T-cell (primary cell): Measurements from ENCODE around the gene DAPK3. TPM values are rescaled to one million over a fixed set of nuclear protein-coding genes. Genes with fewer than 3 reads are reported as not detected.
A peak's percentile ranks its signal among the peaks of the same experiment; 100 is the strongest.

Experiments used
- ATAC-seq, 4 experiments: fragments of 200-7000 bp in 3 of 4; fragments of 150-1000 bp in 1 of 4; cut with Tn5 transposase; replicated peaks in 1 of 4; 1 replicate in 3 of 4; 2 replicates in 1 of 4; pipeline ENCODE4 v1.10.0; 2021; ENCODE audit warnings: moderate library complexity in 3 of 4, mild to moderate bottlenecking in 2 of 4, moderate number of reproducible peaks in 1 of 4
- CTCF ChIA-PET, 2 donors: fragments of 300-600 bp; sonication (Branson Sonifier 250); formaldehyde crosslinking; loops; one replicate each; lab custom pipeline; 2022; ENCODE audit warnings: antibody characterized with exemption in 2 of 2; lab: Charles Lee
- POLR2A ChIA-PET, 2 donors: fragments of 300-600 bp; sonication (Branson Sonifier 250); formaldehyde crosslinking; loops; one replicate each; lab custom pipeline; 2022; ENCODE audit warnings: antibody characterized with exemption in 2 of 2; lab: Charles Lee
- DNase-seq, 35 experiments: peaks; one replicate each; pipeline versions ENCODE4 v3.0.0 to v3.0.0-alpha.2; 2013 to 2023
- H3K27ac ChIP-seq: one replicate; pipeline ENCODE4 v1.5.1; 2013; ENCODE audit warnings: low read length
- H3K27me3 ChIP-seq, 2 experiments: replicated peaks in 1 of 2; 1 replicate in 1 of 2; 2 replicates in 1 of 2; pipeline versions ENCODE4 v1.6.1 to v1.7.0; 2013; ENCODE audit warnings: low read length in 1 of 2, mixed read lengths in 1 of 2; ENCODE audit not compliant: control insufficient read depth in 2 of 2, insufficient read depth in 2 of 2; ENCODE audit errors: extremely low read depth in 1 of 2
- H3K36me3 ChIP-seq, 2 donors: 1 replicate in 1 of 2; 2 replicates in 1 of 2; pipeline versions ENCODE4 v1.6.1 to v1.7.0; 2013; ENCODE audit warnings: low read length in 1 of 2; ENCODE audit not compliant: control insufficient read depth in 2 of 2, insufficient read depth in 1 of 2; ENCODE audit errors: extremely low read depth in 1 of 2
- H3K4me1 ChIP-seq, 2 experiments: 1 replicate in 1 of 2; 2 replicates in 1 of 2; pipeline versions ENCODE4 v1.6.1 to v1.7.0; 2013; ENCODE audit warnings: low read length in 2 of 2, mixed read lengths in 1 of 2; ENCODE audit not compliant: insufficient read depth in 2 of 2, control insufficient read depth in 1 of 2; ENCODE audit errors: extremely low read depth in 1 of 2
- H3K4me3 ChIP-seq, 2 donors: 1 replicate in 1 of 2; 2 replicates in 1 of 2; pipeline versions ENCODE4 v1.5.1 to v1.7.0; 2013; ENCODE audit warnings: mild to moderate bottlenecking in 2 of 2, low read length in 1 of 2, moderate library complexity in 1 of 2; ENCODE audit not compliant: control insufficient read depth in 1 of 2; ENCODE audit errors: extremely low read depth in 1 of 2
- H3K9me3 ChIP-seq: 2 replicates; pipeline ENCODE4 v1.7.0; 2013
- H3K27ac Mint-ChIP-seq, 2 donors: one replicate each; pipeline ENCODE4 v1.8.0; 2020 to 2021; ENCODE audit warnings: mild to moderate bottlenecking in 2 of 2, mixed read lengths in 2 of 2
- H3K27me3 Mint-ChIP-seq, 2 donors: one replicate each; pipeline ENCODE4 v1.8.0; 2021 to 2022; ENCODE audit warnings: mixed read lengths in 2 of 2
- H3K36me3 Mint-ChIP-seq: one replicate; pipeline ENCODE4 v1.8.0; 2021; ENCODE audit warnings: mixed read lengths
- H3K4me1 Mint-ChIP-seq, 3 donors: one replicate each; pipeline ENCODE4 v1.8.0; 2020 to 2022; ENCODE audit warnings: mixed read lengths in 3 of 3, mild to moderate bottlenecking in 1 of 3
- H3K4me3 Mint-ChIP-seq, 3 donors: one replicate each; pipeline ENCODE4 v1.8.0; 2020 to 2022; ENCODE audit warnings: mild to moderate bottlenecking in 3 of 3, mixed read lengths in 3 of 3, moderate library complexity in 3 of 3
- H3K9me3 Mint-ChIP-seq, 3 donors: one replicate each; pipeline ENCODE4 v1.8.0; 2020 to 2022; ENCODE audit warnings: mixed read lengths in 3 of 3
- WGBS: methylation state at CpG from one replicate; pipeline ENCODE4 v1.1.5; 2013; ENCODE audit warnings: missing lambda C conversion rate; ENCODE audit not compliant: insufficient coverage; 5-methylcytosine and 5-hydroxymethylcytosine counted together
- total RNA-seq, 35 experiments: library from RNA in 6 of 35; stranded (reverse) in 6 of 35; fragments of 120-200 nt in 1 of 35; gene quantifications; one replicate each; pipeline versions ENCODE4 v1.2.1 to v1.2.4 and lab custom pipeline; 2013 to 2026

The DAPK3 gene
- total RNA-seq (10 to 100 TPM; 30.3 to 51.2 (median 44.9) TPM), total RNA-seq (lab: John Stamatoyannopoulos, UW) (11.9 to 49.6 (median 25.4) reads per million in 29 experiments)
- total RNA-seq (2013): 23.0 TPM

DNA sequence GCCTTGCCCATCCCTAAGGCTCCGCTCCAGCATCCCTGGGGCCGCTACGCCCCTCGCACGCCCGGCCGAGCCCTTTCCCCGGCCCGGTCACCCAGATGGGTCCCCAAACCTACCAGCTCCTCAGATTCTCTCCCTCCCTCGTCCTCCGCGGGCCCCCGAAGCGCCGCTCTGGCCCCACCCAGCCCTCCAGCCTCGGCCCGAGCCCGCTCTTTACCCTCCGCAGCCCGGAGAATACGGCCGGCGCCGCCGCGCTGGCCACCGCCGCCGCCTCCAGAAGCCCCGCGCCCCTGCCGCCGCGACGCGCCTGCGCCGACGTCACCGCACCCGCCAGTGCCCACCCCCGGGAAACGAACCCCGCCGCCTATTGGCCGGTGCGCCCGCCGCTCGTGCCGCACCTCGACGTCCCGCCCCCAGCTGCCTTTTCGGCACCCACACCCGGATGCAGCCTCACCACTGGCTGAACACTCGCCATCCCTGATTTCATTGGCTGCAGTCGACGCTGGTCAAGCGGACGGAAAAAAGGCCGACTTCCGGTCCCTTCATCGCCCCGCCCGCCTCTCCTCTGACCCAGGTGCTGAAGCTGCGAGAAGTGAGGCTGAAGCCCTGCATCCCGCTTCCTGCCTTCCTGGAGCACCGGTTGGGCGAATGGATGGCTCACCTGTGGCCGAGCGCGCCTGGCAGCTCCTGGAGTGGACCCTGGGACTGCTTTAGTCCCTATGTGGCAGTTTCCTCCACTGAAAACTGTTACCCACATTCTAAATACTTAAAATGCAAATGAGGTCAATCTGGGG, at the start of gene DAPK3:
DAPK3 (minus strand) TSS at position 292 of the 791 bp plus-strand sequence. CDS start 1,364 bp downstream, outside the sequence.
- no peaks in the 10 kb centered on the region for H3K27me3 ChIP-seq
- ATAC-seq (peak; percentile 87 to 97 (median 94)), DNase-seq (peak; percentile 71 to 92 (median 84))
- Mint-ChIP-seq H3K4me1 (peaks cover 19 to 34% (median 28%) of the 10 kb centered on the region in 3 donors), H3K9me3 (no peaks in the 10 kb centered on the region), H3K27me3 (no peaks in the 10 kb centered on the region), H3K36me3 (peaks cover 6% of the 10 kb centered on the region), H3K4me3 (peak within 1 kb of the TSS; percentile 82 to 88 (median 87)), H3K27ac (peak within 1 kb of the TSS; percentile 78 to 84)
- WGBS: under 1% methylated on average over 70 of the region's 73 CpGs
- H3K9me3 ChIP-seq: no peaks in the 10 kb centered on the region
- peak within 1 kb of the TSS; percentile 75 to 95 for H3K4me3 ChIP-seq
- ChIA-PET CTCF (interaction anchor here in 1 of 2 donors (0.8 to 1.1 kb wide), 3 partner anchors 14 to 19 kb away, joined by 3 to 7 read pairs (median 3); partner anchors contain the start of gene EEF2), POLR2A (interaction anchor here (0.6 to 1.5 kb wide), 2 partner anchors 14 to 17 kb away, joined by 4 to 5 read pairs; partner anchors contain the start of gene EEF2 (in 1 of the 2))
- peak within 1 kb of the TSS; percentile 75 for H3K27ac ChIP-seq
- H3K4me1 ChIP-seq: peaks cover 4 to 33% of the 10 kb centered on the region in 2 experiments
- peaks cover 0 to 35% of the 10 kb centered on the region in 2 donors for H3K36me3 ChIP-seq

DNA sequence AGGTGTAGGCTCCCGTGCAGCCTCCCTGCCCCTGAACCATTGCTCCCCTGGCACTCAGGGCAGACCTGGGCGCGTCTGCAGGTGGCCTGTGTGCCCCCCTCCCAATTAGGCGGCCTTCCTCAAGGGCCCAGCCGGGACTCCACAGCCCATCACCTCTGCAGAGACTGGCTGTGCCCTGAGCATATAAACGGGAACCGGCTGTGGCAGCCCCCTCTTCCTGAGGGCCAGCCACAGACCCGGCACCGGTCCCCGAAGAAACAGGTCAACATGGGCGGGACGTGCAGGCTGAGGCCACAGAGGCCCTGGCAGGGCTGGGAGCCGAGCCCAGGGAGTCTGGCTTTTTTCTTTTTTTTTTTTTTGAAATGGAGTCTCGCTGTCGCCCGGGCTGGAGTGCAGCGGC, 48.7 kb upstream of the DAPK3 start:
- DNase-seq (no peak), ATAC-seq (no peak)
- H3K9me3 Mint-ChIP-seq: no peaks in the 10 kb centered on the region
- no peak overlapping the region for H3K27ac Mint-ChIP-seq
- ChIA-PET POLR2A (interaction anchor here in 1 of 2 donors (0.7 kb wide), 1 partner anchor 44 kb away, joined by 5 read pairs; no protein-coding TSS in a partner anchor), CTCF (no interaction called here)
- H3K27me3 Mint-ChIP-seq: no peaks in the 10 kb centered on the region
- Histone ChIP-seq H3K9me3 (no peaks in the 10 kb centered on the region), H3K4me1 (peaks cover 0 to 16% of the 10 kb centered on the region in 2 experiments), H3K36me3 (peaks cover 13 to 24% of the 10 kb centered on the region in 2 donors), H3K27ac (no peak overlapping the region), H3K27me3 (no peaks in the 10 kb centered on the region), H3K4me3 (no peak overlapping the region)
- H3K36me3 Mint-ChIP-seq: peaks cover 20% of the 10 kb centered on the region
- H3K4me3 Mint-ChIP-seq: no peak overlapping the region
- H3K4me1 Mint-ChIP-seq: peaks cover 6 to 11% (median 9%) of the 10 kb centered on the region in 3 donors
- 82% methylated on average over 7 of the region's 17 CpGs for WGBS

DNA sequence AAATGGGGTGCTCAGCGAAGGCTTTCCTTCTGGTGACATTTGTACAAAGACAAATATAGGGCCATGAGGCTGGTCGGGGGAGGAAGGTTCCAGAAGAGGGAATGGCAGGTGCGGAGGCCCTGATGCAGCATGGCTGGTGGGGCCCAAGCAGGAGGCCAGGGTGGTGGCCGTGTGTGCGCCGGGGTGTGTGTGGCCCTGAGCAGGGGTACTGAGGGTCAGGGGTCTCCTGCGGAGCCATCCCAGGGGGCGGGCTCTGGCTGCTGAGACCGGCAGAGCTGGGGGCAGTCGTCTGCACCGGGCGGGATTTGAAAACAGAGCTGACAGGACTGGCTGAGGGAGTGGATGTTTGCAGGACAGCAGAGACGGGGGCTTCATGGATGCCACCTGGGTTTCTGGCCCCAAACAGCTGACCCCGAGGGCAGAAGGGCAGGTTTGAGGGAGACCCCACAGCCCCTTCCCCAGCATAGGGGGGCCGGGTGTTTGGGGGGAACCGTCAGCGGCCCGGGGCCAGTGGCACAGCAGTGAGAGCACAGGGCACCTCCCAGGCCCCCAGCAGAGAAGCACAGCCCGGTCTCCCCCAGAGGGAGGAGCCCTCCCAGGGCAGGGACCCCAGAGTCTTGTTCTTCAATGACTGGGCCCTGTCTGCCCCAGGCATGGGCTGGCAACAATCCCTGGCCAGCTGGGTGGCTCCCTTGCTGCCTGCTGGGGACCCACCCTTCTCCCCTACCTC, 48.0 kb upstream of the DAPK3 start:
- H3K9me3 ChIP-seq: no peaks in the 10 kb centered on the region
- DNase-seq (no peak), ATAC-seq (no peak)
- Mint-ChIP-seq H3K4me3 (no peak overlapping the region), H3K27me3 (no peaks in the 10 kb centered on the region), H3K27ac (no peak overlapping the region), H3K36me3 (peaks cover 16% of the 10 kb centered on the region), H3K9me3 (no peaks in the 10 kb centered on the region), H3K4me1 (peaks cover 6 to 14% (median 14%) of the 10 kb centered on the region in 3 donors)
- peaks cover 0 to 22% of the 10 kb centered on the region in 2 experiments for H3K4me1 ChIP-seq
- H3K4me3 ChIP-seq: no peak overlapping the region
- 93% methylated on average over 7 of the region's 19 CpGs for WGBS
- ChIA-PET POLR2A (no interaction called here), CTCF (no interaction called here)
- H3K27ac ChIP-seq: no peak overlapping the region
- H3K27me3 ChIP-seq: no peaks in the 10 kb centered on the region
- H3K36me3 ChIP-seq: peaks cover 16 to 24% of the 10 kb centered on the region in 2 donors

DNA sequence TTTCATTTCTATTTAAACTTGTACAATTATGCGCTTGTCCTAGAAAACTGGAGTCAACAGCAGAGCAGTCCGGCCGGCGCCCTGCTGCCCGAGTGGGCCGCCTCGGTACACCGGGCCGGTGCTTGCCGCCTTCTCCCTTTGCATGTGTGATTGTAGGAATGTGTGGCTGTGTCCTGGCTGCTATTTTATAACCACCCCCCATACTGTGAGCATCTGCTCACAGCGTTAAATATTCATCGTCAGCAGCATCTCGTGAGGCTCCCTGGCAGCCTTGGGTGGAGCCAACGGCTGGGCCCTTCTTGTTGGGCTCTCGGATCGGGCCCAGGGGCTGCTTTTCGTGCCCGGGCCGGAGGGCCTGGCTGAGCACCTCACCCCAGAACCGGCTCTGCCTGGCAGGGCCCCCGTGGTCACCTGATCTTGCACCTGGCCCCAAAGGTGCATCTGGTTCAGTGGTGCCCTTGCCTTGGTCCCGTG, 47.3 kb upstream of the DAPK3 start:
- Histone ChIP-seq H3K9me3 (no peaks in the 10 kb centered on the region), H3K27ac (no peak overlapping the region), H3K4me3 (no peak overlapping the region), H3K27me3 (no peaks in the 10 kb centered on the region), H3K4me1 (peaks cover 0 to 30% of the 10 kb centered on the region in 2 experiments), H3K36me3 (peaks cover 17 to 30% of the 10 kb centered on the region in 2 donors)
- 98% methylated on average over 10 of the region's 22 CpGs for WGBS
- H3K27me3 Mint-ChIP-seq: no peaks in the 10 kb centered on the region
- peaks cover 17% of the 10 kb centered on the region for H3K36me3 Mint-ChIP-seq
- no peaks in the 10 kb centered on the region for H3K9me3 Mint-ChIP-seq
- no peak overlapping the region for H3K4me3 Mint-ChIP-seq
- no peak overlapping the region for H3K27ac Mint-ChIP-seq
- ChIA-PET CTCF (no interaction called here), POLR2A (no interaction called here)
- no peak for DNase-seq
- peaks cover 6 to 15% (median 14%) of the 10 kb centered on the region in 3 donors for H3K4me1 Mint-ChIP-seq
- ATAC-seq: no peak

DNA sequence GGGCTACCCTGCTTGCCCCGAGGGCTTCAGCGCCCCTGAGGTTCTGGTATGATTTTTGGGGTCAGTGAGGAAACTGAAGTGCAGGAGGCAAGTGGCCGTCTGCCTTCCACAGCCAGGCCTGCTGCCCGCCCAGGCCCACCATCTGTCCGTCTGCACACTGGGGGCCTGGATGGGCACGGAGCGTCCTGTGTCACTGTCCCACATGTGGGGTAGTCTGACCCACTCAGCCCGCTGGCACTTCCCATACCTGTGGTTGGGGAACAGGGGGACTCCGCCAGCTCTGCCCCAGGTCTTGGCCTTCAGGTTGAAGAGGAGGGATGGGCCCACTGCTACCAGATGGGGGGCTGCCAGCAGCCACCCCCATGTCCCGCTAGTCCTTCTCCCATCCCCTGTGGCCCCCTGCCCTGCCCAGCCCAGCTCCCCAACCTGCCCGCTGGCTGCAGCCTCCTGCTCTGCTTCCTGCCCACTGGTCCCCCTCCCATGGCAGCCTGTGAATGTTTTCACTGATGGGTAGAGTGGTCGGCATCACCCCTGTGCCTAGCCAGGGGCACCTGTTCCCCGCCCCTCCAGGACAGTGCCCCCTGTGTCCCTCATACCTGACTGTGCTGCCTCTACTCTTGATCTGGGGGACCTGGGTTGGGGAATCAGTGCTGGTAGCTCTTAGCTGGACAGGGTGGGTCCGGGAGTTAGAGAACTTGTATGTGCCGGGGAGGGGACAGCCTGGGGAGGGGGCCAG, 46.2 kb upstream of the DAPK3 start:
- 100% methylated on average over 6 of the region's 15 CpGs for WGBS
- Histone ChIP-seq H3K9me3 (no peaks in the 10 kb centered on the region), H3K4me3 (no peak overlapping the region), H3K27me3 (no peaks in the 10 kb centered on the region), H3K27ac (no peak overlapping the region), H3K4me1 (peaks cover 0 to 33% of the 10 kb centered on the region in 2 experiments), H3K36me3 (peaks cover 22 to 35% of the 10 kb centered on the region in 2 donors)
- no peak for DNase-seq
- H3K4me3 Mint-ChIP-seq: no peak overlapping the region
- POLR2A ChIA-PET: no interaction called here
- H3K9me3 Mint-ChIP-seq: no peaks in the 10 kb centered on the region
- CTCF ChIA-PET: no interaction called here
- peaks cover 20% of the 10 kb centered on the region for H3K36me3 Mint-ChIP-seq
- no peaks in the 10 kb centered on the region for H3K27me3 Mint-ChIP-seq
- H3K4me1 Mint-ChIP-seq: peaks cover 6 to 24% (median 23%) of the 10 kb centered on the region in 3 donors
- no peak overlapping the region for H3K27ac Mint-ChIP-seq
- ATAC-seq: peak in 1 of 4 experiments; percentile 17
